ENCODE data around the gene DMD.

DMD gene

GRCh38 chrX:31376408-31377022 is 1834.8 kb downstream of the DMD start:
- DNase-seq: no peak

GRCh38 chrX:31374786-31375185 is 1836.6 kb downstream of the DMD start:
- DNase-seq: no peak

GRCh38 chrX:31371956-31372355 is 1839.4 kb downstream of the DMD start:
- DNase-seq: no peak

- DNase-seq: no peak
Observed at GRCh38 chrX:31367816-31368215, 1843.5 kb downstream of the DMD start.

GRCh38 chrX:31366041-31366440 is 1845.3 kb downstream of the DMD start:
- DNase-seq: no peak

- DNase-seq: no peak
Observed at GRCh38 chrX:31356275-31357212, 1854.8 kb downstream of the DMD start.

- DNase-seq: no peak
Observed at GRCh38 chrX:31355206-31355955, 1856.0 kb downstream of the DMD start.

- DNase-seq: no peak
Observed at GRCh38 chrX:31353095-31353494, 1858.3 kb downstream of the DMD start.

GRCh38 chrX:31350808-31351074 is 1860.6 kb downstream of the DMD start:
- DNase-seq: no peak

GRCh38 chrX:31349515-31349914 is 1861.8 kb downstream of the DMD start:
- DNase-seq: no peak

GRCh38 chrX:31340587-31340986 is 1870.8 kb downstream of the DMD start:
- no peak for DNase-seq

- no peak for DNase-seq
Observed at GRCh38 chrX:31338991-31339350, 1872.4 kb downstream of the DMD start.

- DNase-seq: no peak
Observed at GRCh38 chrX:31337332-31337731, 1874.0 kb downstream of the DMD start.

- no peak for DNase-seq
Observed at GRCh38 chrX:31336419-31336818, 1874.9 kb downstream of the DMD start.

- no peak for DNase-seq
Observed at GRCh38 chrX:31334997-31335396, 1876.4 kb downstream of the DMD start.

GRCh38 chrX:31333165-31333831 is 1878.1 kb downstream of the DMD start:
- DNase-seq: no peak

- DNase-seq: no peak
Observed at GRCh38 chrX:31331928-31332327, 1879.4 kb downstream of the DMD start.

GRCh38 chrX:31331015-31331414 is 1880.3 kb downstream of the DMD start:
- DNase-seq: no peak

- no peak for DNase-seq
Observed at GRCh38 chrX:31329298-31329697, 1882.1 kb downstream of the DMD start.

GRCh38 chrX:31323658-31324057 is 1887.7 kb downstream of the DMD start:
- no peak for DNase-seq

- no peak for DNase-seq
Observed at GRCh38 chrX:31320740-31321139, 1890.6 kb downstream of the DMD start.

- no peak for DNase-seq
Observed at GRCh38 chrX:31319586-31319985, 1891.8 kb downstream of the DMD start.

- DNase-seq: no peak
Observed at GRCh38 chrX:31318866-31319265, 1892.5 kb downstream of the DMD start.

Measured in GF-D8 (cell line).